Nephron (organoid): ENCODE data around the gene MCF2.

Experiments used
- H3K27ac Mint-ChIP-seq, 3 experiments: 2 replicates each; pipeline ENCODE4 v1.8.0; 2020; ENCODE audit warnings: mixed read lengths in 3 of 3, mild to moderate bottlenecking in 2 of 3, moderate library complexity in 1 of 3
- H3K27me3 Mint-ChIP-seq: 2 replicates; pipeline ENCODE4 v1.8.0; 2021; ENCODE audit warnings: low read depth, mild to moderate bottlenecking, moderate library complexity, mixed read lengths
- H3K36me3 Mint-ChIP-seq: 2 replicates; pipeline ENCODE4 v1.8.0; 2020; ENCODE audit warnings: low read depth, mixed read lengths
- H3K4me1 Mint-ChIP-seq: 2 replicates; pipeline ENCODE4 v1.8.0; 2020; ENCODE audit warnings: mixed read lengths
- H3K4me3 Mint-ChIP-seq, 3 experiments: 2 replicates each; pipeline ENCODE4 v1.8.0; 2020; ENCODE audit warnings: mild to moderate bottlenecking in 3 of 3, mixed read lengths in 3 of 3, moderate library complexity in 2 of 3
- H3K9me3 Mint-ChIP-seq: 2 replicates; pipeline ENCODE4 v1.8.0; 2020; ENCODE audit warnings: mixed read lengths
- CTCF ChIP-seq, 3 experiments: fragments of 200-600 bp; sonication (generic); IDR thresholded peaks; one replicate each; pipeline ENCODE4 v1.5.0; 2021; ENCODE audit warnings: antibody characterized with exemption in 3 of 3; ENCODE audit not compliant: unreplicated experiment in 3 of 3

The MCF2 gene

GRCh38 chrX:139538907-139539790 is 168.8 kb downstream of the MCF2 start:
- H3K4me3 Mint-ChIP-seq, result no peak overlapping the region
- H3K9me3 Mint-ChIP-seq, result no peaks in the 10 kb centered on the region
- H3K27ac Mint-ChIP-seq, result peak overlapping the region in 1 of 3 experiments; percentile 19
- TF ChIP-seq CTCF (IDR thresholded peaks at IDR 0.05; ENCODE audit: unreplicated experiment in 3 of 3), result no peak
- H3K36me3 Mint-ChIP-seq, result no peaks in the 10 kb centered on the region
- H3K4me1 Mint-ChIP-seq, result peaks cover 5% of the 10 kb centered on the region
- no peaks in the 10 kb centered on the region for H3K27me3 Mint-ChIP-seq

GRCh38 chrX:139533444-139533843 is 174.5 kb downstream of the MCF2 start:
- no peak overlapping the region for H3K27ac Mint-ChIP-seq
- H3K27me3 Mint-ChIP-seq, result no peaks in the 10 kb centered on the region
- H3K9me3 Mint-ChIP-seq, result no peaks in the 10 kb centered on the region
- H3K36me3 Mint-ChIP-seq, result no peaks in the 10 kb centered on the region
- no peak overlapping the region for H3K4me3 Mint-ChIP-seq
- H3K4me1 Mint-ChIP-seq, result no peaks in the 10 kb centered on the region
- TF ChIP-seq CTCF (IDR thresholded peaks at IDR 0.05; ENCODE audit: unreplicated experiment in 3 of 3), result no peak

- Mint-ChIP-seq H3K36me3 (no peaks in the 10 kb centered on the region), H3K27ac (no peak overlapping the region), H3K4me1 (no peaks in the 10 kb centered on the region), H3K27me3 (no peaks in the 10 kb centered on the region), H3K9me3 (no peaks in the 10 kb centered on the region), H3K4me3 (no peak overlapping the region)
- TF ChIP-seq CTCF (IDR thresholded peaks at IDR 0.05; ENCODE audit: unreplicated experiment in 3 of 3), result no peak
Measured at GRCh38 chrX:139532834-139533233, 175.1 kb downstream of the MCF2 start.
